OCI-LY7 (cell line): ENCODE measurements around the gene MPZL3. TPM values are rescaled to one million over a fixed set of nuclear protein-coding genes. Genes with fewer than 3 reads are reported as not detected.

Experiments
- Bru-seq: library from RNA; stranded (reverse); fragments of 400-500 nt; gene quantifications from one replicate; lab custom pipeline; 2021; lab: Mats Ljungman, UMichigan
- BruChase-seq, 2 experiments: library from RNA; stranded (reverse); fragments of 400-500 nt; gene quantifications; one replicate each; lab custom pipeline; 2021; lab: Mats Ljungman, UMichigan
- BruUV-seq: library from RNA; stranded (reverse); fragments of 400-500 nt; replicated peaks from 2 replicates; lab custom pipeline; 2021; lab: Mats Ljungman, UMichigan
- CTCF ChIA-PET: fragments of 300-600 bp; sonication (Branson Sonifier 250); formaldehyde crosslinking; loops from one replicate; lab custom pipeline; 2022; ENCODE audit warnings: antibody characterized with exemption; ENCODE audit not compliant: unreplicated experiment; lab: Charles Lee
- POLR2A ChIA-PET: fragments of 300-600 bp; sonication (Branson Sonifier 250); formaldehyde crosslinking; loops from one replicate; lab custom pipeline; 2022; ENCODE audit warnings: antibody characterized with exemption; lab: Charles Lee
- DNase-seq: peaks from one replicate; pipeline ENCODE4 v3.0.0-alpha.2; 2015; ENCODE audit warnings: low spot score
- H2AFZ ChIP-seq: fragments of 200-600 bp; sonication (generic), shearing (Covaris generic); 2 replicates; pipeline ENCODE4 v1.6.1; 2014; ENCODE audit warnings: mild to moderate bottlenecking, antibody characterized with exemption, low read length, moderate library complexity
- H3K27ac ChIP-seq: fragments of 200-600 bp; sonication (generic); 2 replicates; pipeline ENCODE4 v1.5.1; 2014; ENCODE audit warnings: mixed run types, low read depth, mild to moderate bottlenecking, moderate library complexity, low read length, inconsistent platforms; ENCODE audit not compliant: poor library complexity, severe bottlenecking
- H3K36me3 ChIP-seq: fragments of 200-600 bp; sonication (generic); 2 replicates; pipeline ENCODE4 v1.6.1; 2014; ENCODE audit warnings: mild to moderate bottlenecking, antibody characterized with exemption, low read length, moderate library complexity, mixed read lengths; ENCODE audit not compliant: insufficient read depth
- H3K4me1 ChIP-seq: fragments of 200-600 bp; sonication (generic); 2 replicates; pipeline ENCODE4 v1.5.1; 2014; ENCODE audit warnings: mild to moderate bottlenecking, low read length; ENCODE audit not compliant: insufficient read depth, poor library complexity, severe bottlenecking
- H3K4me2 ChIP-seq: fragments of 200-600 bp; sonication (generic); 2 replicates; pipeline ENCODE4 v1.6.1; 2014; ENCODE audit warnings: mild to moderate bottlenecking, low read length
- H3K4me3 ChIP-seq: fragments of 200-600 bp; sonication (generic); 2 replicates; pipeline ENCODE4 v1.5.1; 2014; ENCODE audit warnings: mild to moderate bottlenecking, low read depth, low read length; ENCODE audit not compliant: poor library complexity, severe bottlenecking
- H3K79me2 ChIP-seq: fragments of 200-600 bp; sonication (generic); 2 replicates; pipeline ENCODE4 v1.6.1; 2016; ENCODE audit warnings: low read depth, mild to moderate bottlenecking, low read length, moderate library complexity, mixed read lengths; ENCODE audit not compliant: insufficient read depth
- H3K9me2 ChIP-seq: fragments of 200-600 bp; sonication (generic); 2 replicates; pipeline ENCODE4 v1.6.1; 2016; ENCODE audit warnings: mild to moderate bottlenecking, low read length, mixed read lengths; ENCODE audit not compliant: insufficient read depth
- H3K9me3 ChIP-seq: fragments of 200-600 bp; sonication (generic); 2 replicates; pipeline ENCODE4 v1.6.1; 2014; ENCODE audit warnings: mild to moderate bottlenecking, mixed run types, low read length, mixed read lengths
- H4K20me1 ChIP-seq: fragments of 200-600 bp; sonication (generic); 2 replicates; pipeline ENCODE4 v1.6.1; 2014; ENCODE audit warnings: mild to moderate bottlenecking, antibody characterized with exemption, low read length, moderate library complexity, mixed read lengths; ENCODE audit not compliant: insufficient read depth
- EZH2phosphoT487 ChIP-seq: fragments of 200-600 bp; sonication (generic); IDR thresholded peaks from 2 replicates; pipeline ENCODE4 v1.6.1; 2018; ENCODE audit warnings: low read depth, borderline replicate concordance, mild to moderate bottlenecking, mixed run types, antibody characterized with exemption, low read length, moderate library complexity, mixed read lengths
- intact Hi-C: fragments of 100-400 bp; cut with micrococcal nuclease; formaldehyde crosslinking; loops from one replicate; pipeline ENCODE4 v1.10.0; 2022; ENCODE audit not compliant: unreplicated experiment
- long read RNA-seq: library from polyadenylated mRNA; stranded (forward); transcript quantifications from one replicate; pipeline ENCODE4 v2.0.0, GENCODE V29; 2022
- total RNA-seq, 2 experiments: library from RNA; depleted of rRNA in 1 of 2; stranded (reverse); fragments of >200 nt in 1 of 2; shearing (Covaris generic) in 1 of 2; gene quantifications; 2 replicates each; pipeline ENCODE4 v1.2.3, GENCODE V29; 2014 to 2022
- TF ChIP-seq, protein P1 (sequence below): fragments of 200-600 bp; sonication (generic); conservative IDR thresholded peaks from 2 replicates; pipeline ENCODE4 v1.5.1; 2014; ENCODE audit warnings: mild to moderate bottlenecking, antibody characterized with exemption, low read length, moderate library complexity, mixed read lengths

The MPZL3 gene, protein sequence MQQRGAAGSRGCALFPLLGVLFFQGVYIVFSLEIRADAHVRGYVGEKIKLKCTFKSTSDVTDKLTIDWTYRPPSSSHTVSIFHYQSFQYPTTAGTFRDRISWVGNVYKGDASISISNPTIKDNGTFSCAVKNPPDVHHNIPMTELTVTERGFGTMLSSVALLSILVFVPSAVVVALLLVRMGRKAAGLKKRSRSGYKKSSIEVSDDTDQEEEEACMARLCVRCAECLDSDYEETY
- total RNA-seq (2014; rRNA removed; shearing (Covaris generic)) (1.9 and 2.2 TPM in 2 replicates), total RNA-seq (2022) (5.8 and 6.9 TPM in 2 replicates), Bru-seq, nascent RNA (percentile 57 among the genes with signal in this experiment), BruChase-seq, experiment 1, labeled RNA remaining after a 6-hour chase (percentile 54 among the genes with signal in this experiment), BruChase-seq, experiment 2, labeled RNA remaining after a 2-hour chase (percentile 65 among the genes with signal in this experiment)
- long read RNA-seq, transcript MPZL3-201 (6 exons, 3,968 nt), result major isoform, 6 of 8 reads
- long read RNA-seq, partial matches to known transcripts, result 1 of 8 reads
- long read RNA-seq, other reads (novel, unspliced or antisense), result 0 of 8 reads

DNA sequence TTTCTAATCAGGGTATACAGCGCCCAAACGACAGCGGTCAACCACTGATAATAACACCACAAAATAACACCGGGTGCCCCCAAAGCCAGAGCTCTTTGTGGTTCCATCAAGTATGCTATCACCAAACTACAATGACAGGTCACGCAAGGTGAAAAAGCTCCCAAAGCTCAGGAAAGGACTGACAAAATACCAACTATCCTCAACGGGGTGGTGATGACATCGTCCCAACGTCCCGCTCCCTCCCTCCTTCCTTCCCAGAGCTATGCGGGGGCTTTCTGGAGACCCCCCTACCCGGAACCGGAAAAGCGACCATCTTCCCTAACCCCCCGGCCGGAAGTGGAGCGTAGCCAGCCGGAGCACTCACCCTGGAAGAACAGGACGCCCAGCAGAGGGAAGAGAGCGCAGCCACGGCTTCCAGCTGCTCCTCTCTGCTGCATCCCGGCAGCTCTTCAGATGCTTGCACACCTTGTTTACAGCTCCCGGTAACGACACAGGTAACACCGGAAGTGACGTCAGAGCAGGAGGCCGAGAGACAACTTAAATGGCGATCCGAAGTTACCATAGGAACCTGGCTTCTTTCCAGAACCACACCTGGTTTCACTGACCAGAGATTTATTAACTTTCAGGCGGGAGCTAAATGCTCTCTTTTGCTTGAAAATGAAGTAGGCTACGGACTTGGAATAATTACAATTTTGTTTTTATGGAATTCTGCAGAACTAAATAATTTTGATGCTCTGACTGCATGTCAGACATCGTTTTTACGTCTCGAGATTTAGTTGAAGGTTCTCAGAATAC, at the start of gene MPZL3:
TSS of gene MPZL3 (minus strand) at position 508 of the 795 bp plus-strand sequence. CDS start at position 437, 71 bp downstream.
- Histone ChIP-seq H3K9me2 (no peaks in the 10 kb centered on the region), H4K20me1 (no peaks in the 10 kb centered on the region), H3K4me2 (peak within 1 kb of the TSS; percentile 77), H3K27ac (peak within 1 kb of the TSS; percentile 65), H3K79me2 (no peaks in the 10 kb centered on the region), H3K36me3 (no peaks in the 10 kb centered on the region), H3K4me1 (peaks cover 7% of the 10 kb centered on the region), H3K4me3 (peak within 1 kb of the TSS; percentile 80), H2AFZ (peak within 1 kb of the TSS; percentile 98), H3K9me3 (no peaks in the 10 kb centered on the region)
- intact Hi-C loops, result loop anchor here (1.0 kb wide), 1 partner anchor 60 kb away; no protein-coding TSS in a partner anchor
- ChIA-PET CTCF (interaction anchor here (0.8 to 1.0 kb wide), 2 partner anchors 9 to 39 kb away, joined by 3 read pairs; no protein-coding TSS in a partner anchor), POLR2A (interaction anchor here (0.6 to 1.3 kb wide), 11 partner anchors 9 to 121 kb away, joined by 3 to 5 read pairs (median 3); partner anchors contain the start of genes CD3E and UBE4A)
- TF ChIP-seq EZH2phosphoT487, result no peak
- TF ChIP-seq, protein P1, sequence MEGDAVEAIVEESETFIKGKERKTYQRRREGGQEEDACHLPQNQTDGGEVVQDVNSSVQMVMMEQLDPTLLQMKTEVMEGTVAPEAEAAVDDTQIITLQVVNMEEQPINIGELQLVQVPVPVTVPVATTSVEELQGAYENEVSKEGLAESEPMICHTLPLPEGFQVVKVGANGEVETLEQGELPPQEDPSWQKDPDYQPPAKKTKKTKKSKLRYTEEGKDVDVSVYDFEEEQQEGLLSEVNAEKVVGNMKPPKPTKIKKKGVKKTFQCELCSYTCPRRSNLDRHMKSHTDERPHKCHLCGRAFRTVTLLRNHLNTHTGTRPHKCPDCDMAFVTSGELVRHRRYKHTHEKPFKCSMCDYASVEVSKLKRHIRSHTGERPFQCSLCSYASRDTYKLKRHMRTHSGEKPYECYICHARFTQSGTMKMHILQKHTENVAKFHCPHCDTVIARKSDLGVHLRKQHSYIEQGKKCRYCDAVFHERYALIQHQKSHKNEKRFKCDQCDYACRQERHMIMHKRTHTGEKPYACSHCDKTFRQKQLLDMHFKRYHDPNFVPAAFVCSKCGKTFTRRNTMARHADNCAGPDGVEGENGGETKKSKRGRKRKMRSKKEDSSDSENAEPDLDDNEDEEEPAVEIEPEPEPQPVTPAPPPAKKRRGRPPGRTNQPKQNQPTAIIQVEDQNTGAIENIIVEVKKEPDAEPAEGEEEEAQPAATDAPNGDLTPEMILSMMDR, result no peak
- BruUV-seq, result TSS peak; percentile 94
- peak; percentile 91 for DNase-seq

DNA sequence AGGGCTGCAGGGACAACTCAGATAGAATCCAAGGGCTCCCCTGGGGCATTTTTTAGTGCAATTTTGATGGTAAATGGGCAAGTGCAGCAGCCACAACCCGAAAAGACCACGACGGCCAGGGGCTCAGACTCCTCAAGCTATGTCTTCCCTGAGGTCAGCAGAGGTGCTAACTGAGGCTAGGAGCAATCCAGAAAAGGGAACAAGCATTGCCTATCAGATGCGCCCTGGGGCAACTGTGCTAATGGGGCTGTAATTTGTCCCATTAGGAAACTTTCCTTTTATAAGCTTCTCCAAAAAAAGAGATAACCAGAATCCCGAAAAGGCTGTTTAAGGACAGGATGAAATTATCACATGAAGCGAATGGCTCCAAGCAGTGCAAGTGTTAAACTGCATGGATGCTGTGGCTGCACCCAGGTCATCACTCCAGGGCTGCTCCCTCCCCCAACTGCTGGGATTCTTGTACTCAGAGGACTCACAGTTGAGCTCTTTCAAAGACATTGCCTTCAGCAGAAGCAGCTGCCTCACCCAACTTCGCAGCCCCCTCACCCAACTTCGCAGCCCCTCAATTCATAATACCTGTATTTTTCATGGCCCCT, 49.5 kb upstream of the MPZL3 start:
- Histone ChIP-seq H3K4me1 (peaks cover 13% of the 10 kb centered on the region), H3K36me3 (no peaks in the 10 kb centered on the region), H3K9me2 (no peaks in the 10 kb centered on the region), H3K4me2 (no peak overlapping the region), H2AFZ (no peak overlapping the region), H3K9me3 (no peaks in the 10 kb centered on the region), H3K4me3 (no peak overlapping the region), H4K20me1 (no peaks in the 10 kb centered on the region), H3K27ac (no peak overlapping the region), H3K79me2 (no peaks in the 10 kb centered on the region)
- no peak for DNase-seq
- POLR2A ChIA-PET, result interaction anchor here (0.6 to 1.1 kb wide), 5 partner anchors 13 to 120 kb away, joined by 3 to 5 read pairs (median 4); partner anchors contain the start of gene CD3D
- BruUV-seq, result no TSS peak
- TF ChIP-seq, protein P1, result no peak
- no peak for TF ChIP-seq EZH2phosphoT487
- intact Hi-C loops, result no loop called here
- CTCF ChIA-PET, result no interaction called here
